DMS114 treated with DMSO at 0.1 percent for 48 hours (cell line): ENCODE results near the gene HLA-DQB1.

ENCODE experiments used
- DNase-seq: peaks from one replicate; lab custom pipeline; 2025; ENCODE audit not compliant: unreplicated experiment; lab: John Stamatoyannopoulos, UW

Gene HLA-DQB1

GRCh38 chr6:32627831-32628230 is 38.6 kb downstream of the HLA-DQB1 start:
- peak; percentile 40 for DNase-seq

DNA sequence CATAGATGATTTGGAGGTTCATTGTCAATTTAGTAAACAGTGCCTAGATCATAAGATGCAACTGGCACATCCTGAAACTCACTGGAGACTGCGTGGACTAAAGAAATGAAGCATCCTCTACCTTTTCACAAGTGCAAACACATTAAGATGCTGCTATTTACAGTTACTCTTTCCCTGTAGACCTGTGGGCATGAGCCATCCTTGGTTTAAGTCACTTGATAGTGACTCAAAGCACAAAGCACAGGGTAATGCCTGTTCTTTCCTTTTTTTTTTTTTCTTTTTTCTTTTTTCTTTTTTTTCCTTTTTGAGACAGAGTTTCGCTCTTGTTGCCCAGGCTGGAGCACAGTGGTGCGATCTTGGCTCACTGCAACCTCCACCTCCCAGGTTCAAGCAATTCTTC is 39.2 kb downstream of the HLA-DQB1 start:
- DNase-seq: no peak

DNA sequence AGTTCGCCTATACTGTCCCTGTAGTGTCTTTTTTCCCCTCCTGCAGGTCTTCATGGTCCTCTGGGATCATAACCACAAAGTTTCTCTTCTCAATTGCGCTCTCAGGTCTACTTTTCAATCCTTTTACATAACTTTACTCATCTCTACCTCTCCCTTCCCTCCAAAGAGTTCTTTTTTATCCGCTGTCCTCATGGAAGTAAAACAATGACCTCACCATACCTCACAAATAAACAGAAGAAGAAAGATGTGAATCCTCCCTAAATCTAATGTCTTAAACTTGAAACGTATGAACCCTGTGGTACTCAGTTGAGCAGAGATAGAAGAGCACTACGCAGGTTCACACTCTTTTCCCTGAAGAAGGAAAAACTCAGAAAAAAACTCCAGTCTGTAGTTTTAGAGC is 41.3 kb downstream of the HLA-DQB1 start:
- DNase-seq: no peak

DNA sequence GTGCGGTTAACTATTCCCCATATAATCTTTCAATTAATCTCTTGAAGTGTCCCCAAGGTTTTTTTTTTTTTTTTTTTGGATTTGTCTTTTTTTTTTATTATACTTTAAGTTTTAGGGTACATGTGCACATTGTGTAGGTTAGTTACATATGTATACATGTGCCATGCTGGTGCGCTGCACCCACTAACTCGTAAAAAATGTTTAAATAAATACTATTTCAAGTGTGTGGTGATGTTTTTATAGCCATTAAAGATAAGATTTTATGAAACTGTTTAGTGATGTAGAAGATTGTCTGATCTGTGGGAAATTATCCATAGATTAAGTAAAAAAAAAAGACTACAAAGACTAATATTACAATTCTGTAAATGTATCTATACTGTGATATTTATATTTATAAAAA is 41.9 kb downstream of the HLA-DQB1 start:
- no peak for DNase-seq

DNA sequence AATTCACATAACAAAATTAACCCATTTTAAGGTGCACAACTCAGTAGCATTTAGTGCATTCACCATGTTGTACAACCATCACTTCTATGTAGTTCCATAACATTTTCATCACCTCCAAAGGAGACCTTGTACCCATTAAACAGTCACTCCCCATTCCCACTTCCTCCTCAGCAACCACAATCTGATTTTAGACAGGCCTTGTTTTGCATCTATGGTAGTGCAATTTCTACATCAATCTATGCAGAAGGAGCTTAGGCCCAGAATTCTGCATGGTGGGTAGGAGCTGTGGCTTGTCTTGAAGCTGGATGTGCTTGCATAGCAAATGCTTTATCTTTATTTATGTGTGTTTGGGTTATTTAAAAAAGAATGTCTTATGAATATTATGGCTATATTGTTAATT is 42.8 kb downstream of the HLA-DQB1 start:
- no peak for DNase-seq

DNA sequence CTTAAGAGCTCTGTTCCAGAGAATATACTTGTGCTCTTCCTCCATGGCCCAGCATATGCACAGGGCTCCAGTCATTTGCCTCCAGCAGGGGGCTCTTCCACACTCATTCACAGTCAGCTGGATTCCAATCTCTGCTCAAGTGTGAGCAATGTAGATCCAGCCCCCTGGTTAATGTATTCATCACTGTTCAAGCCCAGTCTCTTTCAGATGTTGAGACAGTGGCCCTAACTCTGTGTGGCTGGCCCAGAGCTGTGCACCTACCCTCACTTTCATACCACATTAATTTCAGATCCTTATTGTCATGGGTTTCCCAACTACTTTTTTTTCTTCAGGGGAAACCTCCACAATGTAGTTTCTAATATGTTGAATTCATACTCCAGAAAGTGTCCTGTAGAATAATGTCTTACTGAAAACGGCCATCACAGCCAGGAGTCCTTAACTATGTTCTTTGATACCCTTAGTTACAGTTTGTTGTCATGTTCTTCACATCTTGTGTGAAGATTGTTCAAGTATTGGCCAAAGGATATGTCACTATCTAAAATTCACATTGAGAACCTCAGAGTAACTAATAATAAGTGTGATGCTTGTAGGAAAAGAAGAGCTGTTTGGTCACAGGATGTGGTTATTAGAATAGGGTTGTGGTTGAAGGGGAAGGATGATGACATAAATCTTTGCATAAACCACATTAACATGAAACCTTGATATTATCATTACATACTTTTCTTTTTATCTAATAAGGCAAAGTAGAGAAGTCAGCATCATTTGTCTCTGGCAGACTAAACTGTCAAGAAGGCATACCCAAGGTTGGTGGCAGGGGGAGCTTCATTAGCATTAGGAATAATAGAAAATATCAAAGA is 43.7 kb downstream of the HLA-DQB1 start:
- DNase-seq: peak; percentile 20

DNA sequence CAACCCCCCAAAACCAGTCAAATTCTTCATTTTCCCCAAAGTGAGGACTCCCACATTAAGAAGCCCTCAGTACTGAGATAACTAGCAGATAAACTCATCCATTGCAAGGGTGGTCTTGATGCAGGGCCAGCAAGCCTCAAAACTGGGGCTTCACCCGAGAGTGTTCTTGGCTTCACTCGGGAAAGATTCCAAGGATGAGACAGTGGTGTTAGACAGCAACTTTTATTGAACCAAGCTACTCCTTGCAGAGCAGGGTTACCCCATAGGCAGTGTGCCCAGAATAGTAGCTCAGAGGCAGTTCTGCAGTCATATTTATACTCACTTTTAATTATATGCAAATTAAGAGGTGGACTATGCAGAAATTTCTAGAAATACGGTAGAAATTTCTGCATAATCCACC is 45.1 kb downstream of the HLA-DQB1 start:
- DNase-seq: no peak

- DNase-seq: no peak
Observed at GRCh38 chr6:32617751-32618150, 48.7 kb downstream of the HLA-DQB1 start.

DNA sequence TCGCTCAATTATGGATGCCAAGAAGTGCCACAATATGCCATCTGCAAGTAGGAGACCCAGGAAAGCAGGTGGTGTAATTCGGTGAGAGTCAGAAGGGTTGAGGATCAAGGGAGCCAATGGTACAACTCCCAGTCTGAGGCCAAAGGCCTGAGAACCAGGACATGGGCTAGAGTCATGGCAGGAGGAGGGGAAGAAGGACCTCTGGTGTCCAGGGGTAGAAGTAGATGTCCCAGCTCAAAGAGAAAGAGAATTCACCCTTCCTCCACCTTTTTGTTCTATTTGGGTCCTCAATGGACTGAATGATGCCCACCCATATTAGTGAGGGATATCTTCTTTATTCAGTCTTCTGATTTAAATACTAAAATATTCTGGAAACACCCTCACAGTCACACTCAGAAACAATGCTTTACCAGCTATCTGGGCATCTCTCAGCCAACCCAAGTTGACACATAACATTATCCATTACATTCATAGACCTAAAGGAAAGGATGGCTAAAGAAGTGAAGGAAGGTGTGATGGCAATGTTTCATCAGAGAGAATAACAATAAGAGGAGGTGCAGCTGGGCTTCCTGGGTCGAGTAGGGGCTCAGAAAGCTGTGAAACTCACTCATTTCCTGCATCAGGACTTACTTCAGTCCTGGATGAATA is 50.4 kb downstream of the HLA-DQB1 start:
- no peak for DNase-seq

- no peak for DNase-seq
Observed at GRCh38 chr6:32614366-32615081, 51.9 kb downstream of the HLA-DQB1 start.

DNA sequence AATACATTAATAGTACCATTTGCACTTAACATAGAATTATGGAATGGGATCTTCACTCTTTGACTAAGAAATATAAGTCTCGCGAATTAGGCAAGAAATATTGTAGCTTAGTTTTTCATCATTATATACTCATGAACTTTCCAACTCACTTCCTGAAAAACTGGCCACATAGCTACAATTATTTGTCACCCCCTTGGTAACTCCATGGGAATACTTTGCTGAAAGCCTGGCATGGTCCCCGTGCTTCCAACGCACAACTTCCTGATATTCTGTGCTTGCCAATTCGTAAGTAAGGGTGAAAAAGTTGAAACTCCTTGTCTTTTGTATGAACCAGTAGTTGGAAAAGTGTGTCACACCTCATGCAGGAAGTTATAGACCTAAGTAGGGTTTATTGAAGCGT is 53.0 kb downstream of the HLA-DQB1 start:
- DNase-seq: no peak

DNA sequence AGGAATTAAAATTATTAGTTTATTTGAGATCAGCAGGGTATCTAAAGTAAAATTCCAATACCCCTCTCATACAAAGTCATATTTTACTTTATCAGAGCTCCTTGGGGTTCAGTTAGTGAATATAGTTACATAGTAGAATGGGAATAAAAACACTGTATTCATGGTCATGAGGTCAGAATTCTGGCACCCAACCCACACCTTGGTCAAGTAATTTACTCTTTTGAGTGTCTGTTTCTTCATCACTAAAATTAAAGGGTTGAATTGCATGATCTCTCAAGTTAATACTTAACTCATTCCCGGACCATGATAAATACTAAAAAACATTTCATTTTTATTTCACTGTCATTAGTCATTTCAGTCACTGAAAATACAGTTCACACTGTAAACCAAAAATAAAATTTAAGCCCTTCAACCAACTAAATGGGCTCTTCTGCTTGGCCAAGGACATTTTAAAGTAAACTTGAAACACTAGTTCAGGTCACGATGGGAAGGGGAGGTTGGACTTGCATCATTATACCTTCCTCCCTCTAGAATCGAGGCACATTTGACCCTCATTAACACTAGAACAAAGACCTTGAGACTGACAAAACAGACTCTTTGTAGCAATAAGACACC is 55.7 kb downstream of the HLA-DQB1 start:
- no peak for DNase-seq

DNA sequence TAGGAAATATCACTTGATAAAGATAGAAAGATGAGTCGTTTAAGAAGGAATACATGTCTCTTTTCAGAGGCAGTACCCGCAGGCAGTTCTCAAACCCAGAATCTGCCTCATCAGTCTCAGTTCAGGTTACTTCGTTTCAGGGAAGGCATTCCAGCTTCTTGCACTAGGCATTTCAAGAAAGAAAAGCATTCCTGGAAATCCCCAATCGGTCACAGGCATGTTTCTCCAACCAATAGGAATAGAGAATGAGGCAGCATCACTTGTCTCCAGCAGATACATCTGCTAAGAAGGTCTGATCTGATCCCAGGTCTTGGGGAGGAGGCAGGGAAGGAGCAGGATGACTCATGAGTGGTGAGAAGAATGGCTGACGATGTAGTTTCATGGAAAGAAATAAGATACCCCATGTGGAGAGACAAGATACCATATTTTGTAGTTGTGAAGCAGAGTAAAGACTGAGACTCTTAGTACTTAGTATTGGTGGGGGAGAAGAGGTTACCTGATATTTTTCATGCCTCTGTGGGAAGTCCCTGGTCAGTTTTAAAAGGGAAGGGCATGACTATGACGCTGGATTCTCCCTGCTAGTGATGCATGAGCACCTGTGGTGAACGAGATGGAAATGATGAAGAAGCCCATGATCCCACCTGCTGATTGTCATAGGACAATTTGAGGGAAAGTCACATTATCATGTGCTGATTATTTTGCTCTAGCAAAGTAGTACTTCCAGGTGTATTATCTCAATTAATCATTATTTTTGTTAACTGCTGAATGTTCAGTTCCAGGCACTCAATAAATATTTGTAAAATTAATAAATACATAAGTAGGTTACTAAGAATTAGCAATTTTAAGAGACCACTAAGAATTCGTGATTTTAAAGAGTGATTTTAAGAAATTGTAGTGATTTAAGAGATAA is 56.5 kb downstream of the HLA-DQB1 start:
- peak; percentile 93 for DNase-seq
